ENCODE data around the gene PUS1. TPM values are rescaled to one million over a fixed set of nuclear protein-coding genes. Genes with fewer than 3 reads are reported as not detected.

Gene PUS1
- total RNA-seq, 2 donors from 2014 or later: 11.2 to 33.6 TPM

- H3K4me1 ChIP-seq: peaks cover 70% of the 10 kb centered on the region
- ATAC-seq (no peak), DNase-seq (peak in 3 of 4 donors; percentile 17 to 22 (median 20))
- WGBS, 2 donors: 71 to 80% methylated on average over 9 of the region's 9 CpGs
- no peak for TF ChIP-seq POLR2A (IDR thresholded peaks at IDR 0.05)
- TF ChIP-seq, protein P1, sequence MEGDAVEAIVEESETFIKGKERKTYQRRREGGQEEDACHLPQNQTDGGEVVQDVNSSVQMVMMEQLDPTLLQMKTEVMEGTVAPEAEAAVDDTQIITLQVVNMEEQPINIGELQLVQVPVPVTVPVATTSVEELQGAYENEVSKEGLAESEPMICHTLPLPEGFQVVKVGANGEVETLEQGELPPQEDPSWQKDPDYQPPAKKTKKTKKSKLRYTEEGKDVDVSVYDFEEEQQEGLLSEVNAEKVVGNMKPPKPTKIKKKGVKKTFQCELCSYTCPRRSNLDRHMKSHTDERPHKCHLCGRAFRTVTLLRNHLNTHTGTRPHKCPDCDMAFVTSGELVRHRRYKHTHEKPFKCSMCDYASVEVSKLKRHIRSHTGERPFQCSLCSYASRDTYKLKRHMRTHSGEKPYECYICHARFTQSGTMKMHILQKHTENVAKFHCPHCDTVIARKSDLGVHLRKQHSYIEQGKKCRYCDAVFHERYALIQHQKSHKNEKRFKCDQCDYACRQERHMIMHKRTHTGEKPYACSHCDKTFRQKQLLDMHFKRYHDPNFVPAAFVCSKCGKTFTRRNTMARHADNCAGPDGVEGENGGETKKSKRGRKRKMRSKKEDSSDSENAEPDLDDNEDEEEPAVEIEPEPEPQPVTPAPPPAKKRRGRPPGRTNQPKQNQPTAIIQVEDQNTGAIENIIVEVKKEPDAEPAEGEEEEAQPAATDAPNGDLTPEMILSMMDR (IDR thresholded peaks at IDR 0.05): no peak
- intact Hi-C loops (cut with DNase I): no loop called here
- peak overlapping the region; percentile 98 to 100 (median 100) for H3K27ac ChIP-seq
- H3K9me3 ChIP-seq: no peaks in the 10 kb centered on the region
- H3K36me3 ChIP-seq (replicated peaks in 1 of 2; ENCODE audit: insufficient read depth in 1 of 2, low read depth in 2 of 2): no peaks in the 10 kb centered on the region
- no peaks in the 10 kb centered on the region for H3K27me3 ChIP-seq
- no peak overlapping the region for H3K4me3 ChIP-seq
These were observed 31.2 kb upstream of the PUS1 start for GRCh38 chr12:131897875-131898274.

DNA sequence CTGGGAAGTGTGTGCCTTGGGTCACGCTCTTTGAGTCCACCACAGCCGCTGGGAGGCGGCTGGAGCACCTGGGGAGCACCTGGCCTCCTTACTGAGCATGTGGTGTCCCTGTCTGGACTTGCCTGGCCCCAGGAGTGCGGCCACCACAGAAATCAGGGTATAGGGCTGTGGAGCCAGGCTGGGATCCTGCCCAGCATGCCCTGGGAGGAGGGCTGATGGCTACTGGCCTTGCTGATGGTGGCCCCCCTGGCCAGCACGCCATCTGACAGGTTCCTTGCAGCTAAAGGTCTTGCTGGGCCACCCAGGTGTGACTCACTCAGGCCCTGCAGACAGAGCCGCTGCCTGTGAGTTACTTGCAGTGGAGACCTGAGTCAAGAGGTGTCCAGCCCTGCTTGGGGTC is 28.7 kb upstream of the PUS1 start:
- intact Hi-C loops (cut with DNase I): no loop called here
- TF ChIP-seq, protein P1 (IDR thresholded peaks at IDR 0.05): no peak
- TF ChIP-seq POLR2A (IDR thresholded peaks at IDR 0.05): no peak
- ATAC-seq (no peak), DNase-seq (peak in 2 of 4 donors; percentile 34 to 45)
- Histone ChIP-seq H3K4me3 (no peak overlapping the region), H3K27ac (no peak overlapping the region), H3K27me3 (no peaks in the 10 kb centered on the region), H3K36me3 (replicated peaks in 1 of 2; ENCODE audit: insufficient read depth in 1 of 2, low read depth in 2 of 2) (no peaks in the 10 kb centered on the region), H3K4me1 (peaks cover 79% of the 10 kb centered on the region), H3K9me3 (no peaks in the 10 kb centered on the region)
- WGBS, 2 donors: 97 to 99% methylated on average over 5 to 6 of the region's 6 CpGs

DNA sequence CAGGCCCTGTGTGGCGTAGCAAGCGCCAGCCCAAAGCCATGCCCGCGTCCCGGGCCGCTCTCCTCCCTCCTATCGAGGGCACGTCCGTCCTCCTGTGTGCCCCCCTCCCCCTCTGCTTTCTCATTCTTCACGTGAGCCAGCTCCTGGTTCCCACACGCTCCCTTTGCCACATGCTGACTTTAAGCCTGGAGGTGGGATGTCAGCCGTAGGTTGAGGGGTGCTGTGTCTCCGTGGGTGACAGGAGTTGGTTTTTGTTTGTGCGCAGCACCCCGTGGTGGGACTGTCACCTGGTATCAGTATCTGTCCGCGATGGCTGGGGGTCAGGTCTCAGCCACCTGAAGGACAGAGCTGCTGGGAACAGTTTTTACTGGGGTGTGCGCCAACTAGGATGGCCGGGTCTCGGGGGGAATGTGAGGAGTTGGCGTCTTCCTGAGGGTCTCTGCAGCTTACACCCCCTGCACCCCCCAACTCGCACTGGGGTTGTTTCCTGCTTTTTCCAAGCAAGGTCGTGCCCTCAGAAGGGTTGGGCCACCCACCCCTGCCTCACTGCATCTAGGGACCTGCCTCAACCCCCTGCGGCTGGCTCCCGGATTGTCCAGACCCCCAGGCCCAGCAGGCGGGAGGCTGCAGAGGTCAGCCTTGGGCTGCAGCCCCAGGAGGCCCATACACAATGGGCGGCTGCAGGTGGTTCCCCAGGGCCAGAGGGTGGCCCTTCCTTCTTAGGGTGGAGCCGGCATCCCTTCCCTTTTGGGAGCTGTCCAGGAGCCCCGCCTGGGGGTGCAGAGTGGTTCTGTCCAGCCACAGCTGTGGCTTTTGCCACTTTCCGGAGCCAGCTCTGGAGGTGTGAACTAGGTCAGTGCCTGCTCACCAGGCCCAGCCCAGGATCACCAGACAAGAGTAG is 27.4 kb upstream of the PUS1 start:
- peak; percentile 31 to 65 (median 48) for DNase-seq
- Histone ChIP-seq H3K4me3 (no peak overlapping the region), H3K27me3 (no peaks in the 10 kb centered on the region), H3K27ac (no peak overlapping the region), H3K4me1 (peaks cover 73% of the 10 kb centered on the region), H3K9me3 (no peaks in the 10 kb centered on the region), H3K36me3 (replicated peaks in 1 of 2; ENCODE audit: insufficient read depth in 1 of 2, low read depth in 2 of 2) (no peaks in the 10 kb centered on the region)
- ATAC-seq: peak; percentile 21
- 68 to 73% methylated on average over 18 to 30 of the region's 30 CpGs for WGBS, 2 donors
- intact Hi-C loops (cut with DNase I): no loop called here
- TF ChIP-seq POLR2A (IDR thresholded peaks at IDR 0.05): peak in 1 of 3 donors; percentile 7
- TF ChIP-seq, protein P1 (IDR thresholded peaks at IDR 0.05): no peak

DNA sequence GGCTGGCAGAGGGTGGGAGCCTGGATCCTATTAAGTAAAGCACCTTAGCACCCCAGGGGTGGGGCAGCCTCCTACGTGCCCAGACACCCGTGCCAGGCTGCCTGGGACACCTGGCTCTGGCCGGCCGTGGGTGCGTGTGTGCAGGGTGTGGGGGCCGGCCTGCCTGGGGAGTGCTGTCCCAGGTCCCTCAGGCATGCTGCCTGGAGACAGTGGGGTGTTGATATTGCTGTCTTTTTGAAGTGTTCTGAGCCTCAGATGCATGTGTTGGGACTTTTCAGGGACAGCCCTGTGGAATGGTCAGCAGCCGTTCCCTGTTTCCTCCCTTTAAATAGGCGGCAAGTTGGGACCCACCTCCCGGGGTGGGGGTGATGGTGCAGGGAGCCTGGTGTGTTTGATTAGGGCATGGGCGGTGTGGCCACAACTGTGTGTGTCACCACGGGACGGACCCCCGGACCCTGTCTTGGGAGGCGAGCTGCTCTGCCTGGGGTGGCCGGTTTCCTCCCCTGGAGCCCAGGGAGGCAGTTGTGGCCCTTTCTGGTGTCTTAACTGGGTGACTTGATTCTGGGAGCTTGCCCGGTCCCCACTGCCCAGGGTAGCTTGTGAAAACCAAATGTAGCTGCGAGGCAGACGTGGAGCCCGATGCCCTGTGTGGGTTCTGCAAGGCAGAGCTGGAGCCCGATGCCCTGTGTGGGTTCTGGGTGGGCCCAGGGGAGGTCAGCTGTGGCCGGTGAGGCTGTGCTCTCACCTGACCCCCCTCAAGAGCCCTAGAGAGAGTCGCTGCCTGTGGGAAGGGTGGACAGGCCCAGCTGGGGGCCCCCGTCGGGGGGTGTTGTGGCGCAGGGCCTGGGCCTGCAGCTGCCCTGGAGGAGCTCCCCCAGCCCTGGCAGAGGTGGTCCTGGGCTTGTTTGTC is 26.5 kb upstream of the PUS1 start:
- intact Hi-C loops (cut with DNase I): no loop called here
- Histone ChIP-seq H3K36me3 (replicated peaks in 1 of 2; ENCODE audit: insufficient read depth in 1 of 2, low read depth in 2 of 2) (peaks cover 0 to 5% of the 10 kb centered on the region in 2 donors), H3K27ac (no peak overlapping the region), H3K4me3 (no peak overlapping the region), H3K4me1 (peaks cover 64% of the 10 kb centered on the region), H3K27me3 (no peaks in the 10 kb centered on the region), H3K9me3 (no peaks in the 10 kb centered on the region)
- DNase-seq (peak in 1 of 4 donors; percentile 5), ATAC-seq (no peak)
- WGBS, 2 donors: 64 to 88% methylated on average over 10 to 19 of the region's 25 CpGs
- TF ChIP-seq, protein P1 (IDR thresholded peaks at IDR 0.05): no peak
- TF ChIP-seq POLR2A (IDR thresholded peaks at IDR 0.05): no peak
